Measurements from ENCODE around the gene C9orf153. TPM values are rescaled to one million over a fixed set of nuclear protein-coding genes. Genes with fewer than 3 reads are reported as not detected.

The C9orf153 gene
- total and polyA plus RNA-seq, 2 of the 8 experiments (the other 6 are each of a cell fraction or from before 2014, with no cell fraction given): not detected

DNA sequence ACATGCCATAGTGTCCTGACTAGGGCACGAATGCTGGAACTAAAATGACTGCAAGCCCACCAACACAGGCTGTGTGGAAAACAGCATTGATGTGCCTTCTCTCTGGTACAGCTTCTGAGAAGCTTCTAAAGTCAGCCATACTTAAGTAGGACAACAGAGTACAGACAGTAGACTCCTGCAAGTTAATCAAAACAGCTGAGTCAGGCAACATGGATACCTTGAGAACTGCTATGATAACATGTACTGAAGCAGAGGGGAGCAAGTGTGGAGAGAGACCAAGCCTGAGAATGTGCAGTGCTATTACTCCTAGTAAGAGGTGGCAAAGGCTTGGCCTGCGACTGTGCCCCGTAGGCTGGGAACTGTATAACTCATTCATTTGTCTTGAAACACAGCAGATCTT lies 20.4 kb upstream of the C9orf153 start (continued):
- TF ChIP-seq PHF8 (conservative IDR thresholded peaks at IDR 0.05; ENCODE audit: low read depth, low read length) (no peak), RFX5 (IDR thresholded peaks at IDR 0.05; ENCODE audit: borderline replicate concordance, low read depth, low read length) (no peak), CBX5 (IDR thresholded peaks at IDR 0.05; ENCODE audit: low read depth, low read length) (no peak)

Data from H1 (cell line).